ENCODE data around the gene MAPK11.

Gene MAPK11

DNA sequence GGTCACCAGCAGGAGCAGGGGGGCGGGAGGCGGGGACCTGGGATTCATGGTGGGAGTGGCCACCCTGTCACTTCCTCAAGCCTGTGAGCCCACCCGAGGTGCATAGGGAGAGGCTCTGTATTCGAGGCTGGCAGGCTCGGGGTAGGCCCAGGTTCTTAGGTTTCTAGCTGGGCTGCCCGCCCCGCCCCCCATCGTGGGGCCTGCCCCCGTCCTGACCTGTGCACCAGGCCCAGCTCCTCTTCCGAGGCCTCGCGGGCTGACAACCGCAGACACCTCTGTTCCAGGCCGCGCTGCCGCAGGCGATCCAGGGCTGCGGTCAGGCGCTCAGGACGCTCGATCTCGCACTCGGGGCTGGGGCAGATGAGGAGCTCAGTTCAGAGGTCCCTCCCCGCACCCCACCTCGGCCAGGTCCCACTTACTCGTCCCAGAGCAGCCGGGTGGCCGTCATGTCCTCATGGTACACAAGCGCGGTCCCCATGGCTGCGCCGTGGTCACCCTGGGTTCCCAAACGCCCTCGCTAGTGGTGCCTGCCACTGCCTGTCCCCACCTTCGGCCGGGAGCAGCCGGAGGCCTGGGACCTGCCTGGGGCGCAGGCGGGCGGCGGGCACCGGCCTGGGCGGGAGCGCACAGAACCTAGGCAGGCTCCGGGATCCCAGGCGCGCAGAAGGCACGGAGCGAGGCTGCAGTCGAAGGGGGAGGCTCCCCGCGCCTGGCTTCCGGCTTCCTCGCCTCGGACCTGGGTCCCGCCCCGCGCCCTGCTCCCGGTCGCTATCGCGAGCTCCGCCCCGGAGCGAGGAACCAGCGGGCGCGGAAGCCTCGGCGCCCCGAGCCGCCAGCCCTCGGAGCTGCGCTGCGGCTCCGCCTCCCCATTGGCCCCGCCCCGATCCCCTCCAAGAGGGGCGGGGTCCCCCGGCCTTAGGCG, 19.4 kb downstream of the MAPK11 start, which contains the start of gene HDAC10:
Gene HDAC10, minus strand, starts transcription at position 711 of the 922 bp plus-strand sequence. Its CDS starts 233 bp downstream, at position 478.
- peak; percentile 41 to 60 for DNase-seq (ENCODE audit: low read depth in 2 of 2, low spot score in 1 of 2)

- DNase-seq (ENCODE audit: low read depth in 2 of 2, low spot score in 1 of 2), result no peak
Measured at GRCh38 chr22:50250249-50250554, 20.0 kb downstream of the MAPK11 start.

- DNase-seq (ENCODE audit: low read depth in 2 of 2, low spot score in 1 of 2), result no peak
Measured at GRCh38 chr22:50249341-50250248, 20.6 kb downstream of the MAPK11 start.

GRCh38 chr22:50248196-50249081, 21.7 kb downstream of the MAPK11 start:
- DNase-seq (ENCODE audit: low read depth in 2 of 2, low spot score in 1 of 2), result no peak

GRCh38 chr22:50247748-50248147, 22.4 kb downstream of the MAPK11 start:
- no peak for DNase-seq (ENCODE audit: low read depth in 2 of 2, low spot score in 1 of 2)

- no peak for DNase-seq (ENCODE audit: low read depth in 2 of 2, low spot score in 1 of 2)
Measured at GRCh38 chr22:50246242-50247175, 23.7 kb downstream of the MAPK11 start.

GRCh38 chr22:50245214-50246072, 24.7 kb downstream of the MAPK11 start:
- DNase-seq (ENCODE audit: low read depth in 2 of 2, low spot score in 1 of 2), result no peak

- peak; percentile 84 to 89 for DNase-seq (ENCODE audit: low read depth in 2 of 2, low spot score in 1 of 2)
Measured at GRCh38 chr22:50244420-50245213, 25.6 kb downstream of the MAPK11 start, which contains the start of gene TUBGCP6. Gene TUBGCP6, minus strand, starts transcription at chr22:50245023. Its CDS starts 564 bp downstream, at chr22:50244459.

DNA sequence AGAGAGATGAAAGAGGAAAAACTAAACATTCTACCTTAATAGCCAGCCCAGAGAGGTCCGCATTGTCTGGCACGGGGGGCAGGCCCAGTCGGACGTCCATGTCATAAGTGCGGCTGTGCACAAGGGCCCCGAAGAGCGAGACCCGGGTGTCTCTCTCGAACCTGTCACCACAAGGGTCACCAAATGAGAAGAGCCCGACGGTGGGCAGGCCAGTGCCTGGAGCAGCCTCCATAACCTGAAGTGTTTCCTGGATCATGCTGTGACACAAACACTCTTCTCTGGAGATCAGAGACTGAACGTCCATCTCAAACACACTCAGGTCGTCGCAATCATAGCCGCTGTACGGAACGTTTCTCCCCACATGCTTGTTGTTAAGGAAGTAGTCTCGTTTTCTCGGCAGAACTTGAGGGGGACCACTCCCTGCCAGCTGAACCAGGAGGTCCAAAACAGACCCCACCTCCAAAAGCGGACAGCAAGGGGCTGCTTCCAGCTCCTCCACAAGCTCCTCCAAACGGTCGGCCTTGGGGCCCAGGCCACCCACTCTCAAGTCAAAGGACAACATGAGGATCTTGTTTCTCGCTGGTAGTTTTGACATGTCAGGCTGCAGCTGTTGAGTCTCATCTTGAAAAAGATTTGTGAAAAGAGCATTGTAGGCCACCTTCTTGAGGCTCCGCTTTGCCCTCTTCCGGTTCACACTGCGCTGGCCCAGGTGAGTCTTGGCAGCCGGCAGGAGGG, 26.3 kb downstream of the MAPK11 start:
- DNase-seq (ENCODE audit: low read depth in 2 of 2, low spot score in 1 of 2), result no peak

DNA sequence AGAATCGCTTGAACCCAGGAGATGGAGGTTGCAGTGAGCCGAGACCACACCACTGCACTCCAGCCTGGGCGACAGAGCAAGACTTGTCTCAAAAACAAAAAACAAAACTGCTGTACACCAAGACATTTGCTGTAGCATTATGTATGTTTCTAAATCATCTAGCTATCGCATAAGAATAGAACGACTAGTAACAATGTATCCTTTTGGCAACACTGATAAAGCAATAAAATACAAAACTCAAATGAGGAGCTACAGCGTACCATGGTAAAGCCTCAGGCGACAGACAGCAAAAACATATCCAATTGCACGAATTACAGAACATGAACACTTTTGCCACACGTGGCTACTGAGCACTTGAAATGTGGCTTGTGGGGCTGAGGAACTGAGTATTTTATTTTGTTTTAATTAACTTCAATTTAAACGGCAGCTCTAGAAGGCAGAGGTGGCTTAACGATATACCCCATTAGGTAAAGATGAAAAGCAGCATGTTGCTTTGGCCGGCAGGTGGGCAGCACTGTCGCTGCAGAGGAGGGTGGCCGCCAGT, 27.7 kb downstream of the MAPK11 start:
- no peak for DNase-seq (ENCODE audit: low read depth in 2 of 2, low spot score in 1 of 2)

- DNase-seq (ENCODE audit: low read depth in 2 of 2, low spot score in 1 of 2), result no peak
Measured at GRCh38 chr22:50238755-50239154, 31.4 kb downstream of the MAPK11 start.

GRCh38 chr22:50236731-50237409, 33.3 kb downstream of the MAPK11 start:
- DNase-seq (ENCODE audit: low read depth in 2 of 2, low spot score in 1 of 2), result no peak

GRCh38 chr22:50233223-50233622, 37.0 kb downstream of the MAPK11 start:
- DNase-seq (ENCODE audit: low read depth in 2 of 2, low spot score in 1 of 2), result no peak

DNA sequence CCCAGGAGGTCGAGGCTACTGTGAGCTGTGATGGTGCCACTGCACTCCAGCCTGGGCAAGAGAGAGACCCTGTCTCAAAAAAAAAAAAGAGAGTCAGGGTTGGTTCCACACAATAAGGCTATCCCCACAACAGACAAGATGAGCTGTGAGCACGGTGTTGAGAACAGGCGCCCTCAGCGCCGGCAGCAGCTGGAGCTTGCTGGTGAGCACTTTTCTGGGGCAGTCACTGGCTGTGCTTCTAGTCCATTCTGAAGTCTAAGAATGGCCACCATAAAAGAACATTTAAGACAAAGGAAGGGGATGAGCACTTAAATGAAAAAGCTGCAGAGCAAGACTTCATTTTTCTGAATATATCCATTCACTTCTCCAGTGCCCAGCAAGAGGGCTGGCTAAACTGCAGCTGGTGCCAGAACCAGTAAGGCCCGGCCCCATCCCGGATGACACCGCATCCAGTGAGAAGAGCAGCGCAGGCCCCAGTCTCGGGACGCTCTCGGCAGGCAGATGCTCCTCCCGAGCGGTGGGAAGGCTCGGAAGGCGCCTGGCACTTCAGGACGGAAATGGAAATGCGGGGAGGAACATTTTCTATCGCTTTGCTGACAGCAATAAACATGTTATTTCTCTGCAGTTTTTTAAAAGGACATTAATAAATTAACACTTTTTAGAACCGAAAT, 37.6 kb downstream of the MAPK11 start:
- DNase-seq (ENCODE audit: low read depth in 2 of 2, low spot score in 1 of 2), result no peak

DNA sequence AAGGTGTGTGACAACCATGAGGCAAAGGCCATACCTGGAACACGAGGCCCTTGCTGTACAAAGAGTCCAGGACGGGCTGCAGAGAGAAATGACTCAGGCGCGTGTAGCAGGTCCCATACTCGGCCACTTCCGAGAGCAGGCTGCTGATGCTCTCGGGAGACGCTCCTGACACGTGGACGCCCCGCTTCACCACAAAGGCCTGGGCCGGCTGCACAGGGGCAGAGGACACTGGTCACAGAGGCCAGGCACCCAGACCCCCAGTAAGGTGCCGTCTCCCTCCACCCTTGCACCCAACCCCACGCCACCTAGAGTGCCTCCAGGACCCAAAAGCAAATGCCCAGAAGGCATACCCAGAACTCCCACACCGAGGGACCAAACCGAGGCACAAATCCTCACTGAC, 40.8 kb downstream of the MAPK11 start:
- DNase-seq (ENCODE audit: low read depth in 2 of 2, low spot score in 1 of 2), result no peak

GRCh38 chr22:50228366-50228765, 41.8 kb downstream of the MAPK11 start:
- no peak for DNase-seq (ENCODE audit: low read depth in 2 of 2, low spot score in 1 of 2)

All from stimulated activated CD8-positive, alpha-beta memory T cell treated with anti-CD3 and anti-CD28 coated beads, Interleukin-4, amount 100 ng/mL, for 1 hour (primary cell).